ENCODE measurements around the gene GRIN2B.

Gene GRIN2B

DNA sequence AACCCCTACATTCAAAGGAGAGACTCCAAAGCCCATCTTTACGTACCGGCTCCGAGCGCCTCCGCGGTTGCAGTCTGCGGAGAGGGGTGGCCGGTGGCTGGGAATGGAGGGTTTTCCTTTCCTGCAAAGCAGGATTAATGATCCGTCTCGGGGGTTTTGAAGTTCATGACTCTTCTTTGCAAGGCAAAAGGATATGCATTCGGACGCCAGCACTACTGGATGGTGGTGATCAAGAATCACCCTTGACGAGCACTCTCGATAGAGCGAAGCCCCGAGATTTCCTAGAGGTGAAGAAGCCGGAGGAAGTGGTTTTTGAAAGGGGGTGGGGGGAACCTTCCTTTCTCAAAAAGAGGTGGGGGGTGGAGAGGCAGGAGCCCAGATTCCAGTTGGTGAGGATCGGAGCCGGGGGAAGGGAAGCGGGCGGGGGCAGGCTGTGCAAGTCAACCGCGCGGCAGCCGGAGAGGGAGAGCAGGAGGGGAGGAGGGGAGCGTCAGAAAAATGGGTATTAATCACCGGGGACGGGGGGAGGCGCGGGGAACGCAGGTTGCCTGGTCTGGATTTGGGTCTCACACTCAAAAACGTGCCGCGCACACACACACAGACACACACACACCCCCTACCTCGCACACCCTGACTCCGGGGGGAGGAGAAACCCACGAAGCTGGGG, at the start of gene GRIN2B:
Gene GRIN2B (minus strand): TSS at position 307 of the 667 bp plus-strand sequence. CDS start 115,394 bp downstream, outside the sequence.
- no peak for DNase-seq (ENCODE audit: low read depth)

GRCh38 chr12:14026537-14026936, 45.1 kb upstream of the GRIN2B start:
- DNase-seq (ENCODE audit: low read depth), result no peak

DNA sequence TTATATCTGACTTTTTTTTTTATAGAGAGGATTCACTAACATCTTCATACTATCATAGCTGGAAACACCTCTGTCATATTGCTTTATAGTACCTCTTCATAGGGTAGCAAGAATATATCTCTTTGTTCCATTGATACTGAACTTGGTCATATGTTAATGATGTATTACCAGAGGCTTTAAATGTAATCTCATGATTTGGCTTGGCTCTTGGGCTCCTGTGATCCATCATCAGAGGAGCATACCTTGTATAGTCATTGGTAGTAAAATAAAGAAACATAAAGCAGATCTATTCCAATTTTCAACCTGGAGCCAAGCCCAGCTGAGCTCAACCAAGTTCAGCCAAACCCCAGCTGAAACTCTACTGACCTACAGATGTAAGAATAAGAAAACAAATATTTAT, 43.2 kb upstream of the GRIN2B start:
- DNase-seq (ENCODE audit: low read depth), result no peak

DNA sequence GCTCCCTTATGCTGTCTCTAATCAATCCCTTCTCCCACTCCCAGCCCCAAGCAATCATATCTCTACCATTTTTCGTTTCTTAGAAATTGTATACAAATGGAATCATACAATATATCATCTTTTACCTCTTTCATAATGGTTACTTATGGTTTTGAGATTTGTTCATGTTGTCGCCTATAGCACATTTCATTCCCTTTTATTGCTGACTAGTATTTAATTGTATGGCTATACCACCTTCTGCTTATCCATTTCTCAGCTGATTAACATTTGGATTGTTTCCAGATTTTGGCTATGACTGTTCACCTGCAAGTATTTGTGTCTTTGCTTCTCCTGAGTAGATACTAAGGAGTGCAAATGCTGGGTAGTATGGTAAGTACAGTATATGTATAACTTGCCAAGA, 36.7 kb upstream of the GRIN2B start:
- no peak for DNase-seq (ENCODE audit: low read depth)

DNA sequence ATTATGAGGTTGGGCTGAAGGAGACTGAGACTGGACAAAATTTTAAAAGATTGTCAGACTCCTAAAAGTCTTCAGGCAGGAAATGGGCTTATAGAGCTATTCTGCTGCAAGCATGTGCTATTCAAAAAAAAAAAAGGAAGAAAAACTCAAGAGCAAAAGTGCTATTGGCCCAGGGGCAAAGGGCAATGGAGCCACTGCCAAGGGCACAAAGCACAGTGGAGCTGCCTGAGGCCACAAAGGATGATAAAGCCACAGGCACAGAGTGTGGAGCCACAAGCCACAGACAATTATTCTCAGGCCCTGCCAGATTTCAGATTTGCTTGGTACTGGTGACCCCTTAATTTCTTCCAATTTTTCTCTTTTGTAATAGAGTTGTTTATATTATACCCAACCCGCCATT, 29.6 kb upstream of the GRIN2B start:
- no peak for DNase-seq (ENCODE audit: low read depth)

DNA sequence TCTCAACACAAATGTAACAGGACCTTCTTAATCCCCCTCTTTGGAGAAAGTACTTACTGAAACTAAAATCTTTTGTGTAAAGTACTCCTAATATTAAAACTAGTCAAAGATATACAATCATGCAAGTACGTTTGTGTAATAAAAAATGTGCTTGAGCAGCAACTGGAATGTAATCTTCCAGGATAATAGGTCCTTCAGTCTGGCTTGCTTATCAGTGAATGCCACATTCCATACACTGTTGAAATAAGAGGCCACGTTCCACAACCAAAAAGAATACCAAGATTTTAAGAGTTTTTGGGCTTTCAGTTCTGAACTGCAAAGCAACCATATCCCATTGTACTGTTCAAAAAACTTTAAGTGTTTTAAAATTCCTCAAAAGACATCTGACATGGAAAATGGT, 26.2 kb upstream of the GRIN2B start:
- DNase-seq (ENCODE audit: low read depth), result no peak

DNA sequence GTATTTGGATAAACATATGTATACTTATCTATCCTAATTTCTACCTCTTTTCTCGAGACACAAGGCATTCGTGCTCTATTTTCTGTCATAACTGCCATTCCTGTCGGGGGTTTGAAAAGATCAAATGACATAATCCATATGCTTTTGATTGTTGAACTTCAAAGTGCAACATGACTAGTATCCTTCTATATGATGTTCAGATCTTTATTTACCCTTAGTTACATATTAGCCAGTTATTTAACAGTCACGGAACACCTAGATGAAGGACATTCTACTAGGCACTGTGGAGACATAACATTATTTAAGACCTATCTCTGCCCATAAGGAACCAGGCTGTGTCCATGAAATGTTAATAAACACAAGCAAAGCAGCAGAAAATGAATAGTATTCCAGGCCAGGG, 11.2 kb upstream of the GRIN2B start:
- DNase-seq (ENCODE audit: low read depth), result no peak

GRCh38 chr12:13992106-13992505, 10.7 kb upstream of the GRIN2B start:
- DNase-seq (ENCODE audit: low read depth), result no peak

- DNase-seq (ENCODE audit: low read depth), result no peak
These were observed 4.6 kb upstream of the GRIN2B start for GRCh38 chr12:13986031-13986430.

- DNase-seq (ENCODE audit: low read depth), result no peak
These were observed 588 bp upstream of the GRIN2B start for GRCh38 chr12:13981990-13982389.

- DNase-seq (ENCODE audit: low read depth), result no peak
These were observed 685 bp downstream of the GRIN2B start for GRCh38 chr12:13980538-13981295.

- no peak for DNase-seq (ENCODE audit: low read depth)
These were observed 1.5 kb downstream of the GRIN2B start for GRCh38 chr12:13979772-13980378.

DNA sequence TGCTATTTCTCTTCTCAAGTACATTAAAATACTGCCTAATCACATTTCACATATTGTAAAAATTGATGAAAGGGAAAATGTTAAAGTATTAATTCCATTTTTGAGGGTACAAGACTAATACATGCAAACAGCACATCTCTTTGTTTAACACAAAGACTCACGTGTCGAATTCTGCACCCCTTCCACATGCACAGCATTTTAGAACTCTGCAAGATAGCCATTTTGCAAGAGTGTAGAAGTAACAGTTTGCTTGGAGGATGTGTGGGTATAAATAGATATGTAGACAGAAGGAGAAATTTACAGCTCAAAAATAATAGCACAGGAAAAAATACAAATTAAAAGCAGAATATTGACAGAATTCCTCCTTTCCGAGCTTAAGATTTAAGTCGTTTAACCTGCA, 2.5 kb downstream of the GRIN2B start:
- no peak for DNase-seq (ENCODE audit: low read depth)

- no peak for DNase-seq (ENCODE audit: low read depth)
These were observed 4.5 kb downstream of the GRIN2B start for GRCh38 chr12:13976880-13977279.

DNA sequence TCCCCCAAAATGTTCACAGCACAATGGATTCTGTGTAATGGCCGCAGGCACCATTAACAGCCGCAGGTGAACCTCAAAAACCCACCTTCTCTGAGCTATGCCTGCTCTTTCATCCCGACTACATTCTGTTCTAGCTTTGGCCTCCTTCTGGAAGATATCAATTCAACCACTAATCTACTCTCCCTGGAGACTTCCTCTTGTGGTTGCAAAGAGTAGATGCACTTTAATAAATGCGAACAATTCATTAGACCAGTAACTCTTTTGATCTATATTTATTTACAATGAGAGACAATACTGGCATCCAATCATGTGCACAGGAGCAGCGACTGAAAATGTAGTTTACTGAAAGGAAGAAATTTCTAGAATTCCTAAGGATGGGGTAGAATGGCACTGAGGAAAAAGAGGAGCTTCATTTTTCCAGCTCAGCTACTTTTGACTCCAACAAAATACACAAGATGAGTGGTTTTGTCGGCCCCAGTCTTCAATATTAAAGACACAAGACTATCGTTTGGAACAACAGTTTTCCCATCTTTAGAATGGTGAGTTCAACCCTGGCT, 5.3 kb downstream of the GRIN2B start:
- no peak for DNase-seq (ENCODE audit: low read depth)

- DNase-seq (ENCODE audit: low read depth), result no peak
These were observed 7.4 kb downstream of the GRIN2B start for GRCh38 chr12:13973996-13974395.

DNA sequence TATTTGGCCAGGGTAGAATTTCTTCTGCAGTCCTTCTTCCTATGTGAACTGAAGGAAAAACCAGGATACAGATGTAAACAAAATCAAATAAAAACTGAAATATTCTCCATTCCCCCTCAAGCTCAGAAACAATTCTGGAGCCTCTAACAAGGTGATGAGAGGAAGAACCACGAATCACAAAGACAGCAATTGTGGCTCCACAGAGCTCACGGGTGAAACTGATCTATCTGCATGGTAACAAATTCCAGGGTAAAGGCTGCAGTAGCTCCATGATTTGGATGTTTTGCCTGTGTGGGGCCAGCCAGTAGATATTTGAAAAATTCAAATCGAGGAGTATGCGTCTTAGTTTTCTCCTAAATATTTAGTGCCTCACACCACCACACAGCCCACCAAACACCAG, 10.6 kb downstream of the GRIN2B start:
- no peak for DNase-seq (ENCODE audit: low read depth)

DNA sequence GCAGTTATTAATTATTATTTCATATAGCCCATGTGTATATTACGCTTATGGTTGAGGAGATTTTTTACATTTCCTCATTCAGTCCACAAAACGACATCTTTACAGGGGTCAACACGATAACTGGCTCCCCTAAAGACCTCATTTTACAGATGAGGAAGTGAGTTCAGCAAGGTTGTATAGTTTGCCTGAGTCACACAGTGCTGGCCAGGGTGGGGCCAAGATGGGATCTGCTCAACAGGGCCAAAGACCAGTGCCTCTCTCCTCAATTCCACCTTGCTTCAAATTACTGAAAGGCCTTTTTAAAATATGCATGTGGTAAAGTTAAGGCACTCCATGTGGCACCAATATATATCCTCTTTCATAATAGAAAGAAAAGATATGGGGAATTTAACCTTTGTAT, 13.1 kb downstream of the GRIN2B start:
- DNase-seq (ENCODE audit: low read depth), result no peak

GRCh38 chr12:13964666-13965065, 16.7 kb downstream of the GRIN2B start:
- DNase-seq (ENCODE audit: low read depth), result no peak

DNA sequence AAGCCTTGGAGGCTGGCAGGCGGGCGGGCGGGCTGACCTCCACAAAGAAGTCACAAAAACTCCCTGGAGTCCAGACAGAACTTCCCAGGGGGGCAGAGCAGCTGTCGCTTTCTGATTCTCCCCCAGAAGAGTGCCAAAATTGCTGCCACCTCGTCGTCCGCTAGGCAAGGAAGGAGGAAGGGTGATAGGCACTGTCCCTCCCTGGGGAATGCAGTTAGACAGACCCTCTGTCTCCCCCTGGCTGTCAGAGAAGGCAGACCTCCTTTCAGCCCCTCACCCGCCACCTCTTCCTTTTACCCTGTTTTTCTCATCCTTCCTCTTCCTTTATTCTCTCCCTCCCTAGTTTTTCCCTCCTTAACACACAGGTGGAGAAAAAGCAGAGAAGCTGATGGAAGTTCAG, 18.7 kb downstream of the GRIN2B start:
- DNase-seq (ENCODE audit: low read depth), result no peak

- DNase-seq (ENCODE audit: low read depth), result no peak
These were observed 19.4 kb downstream of the GRIN2B start for GRCh38 chr12:13961971-13962370.

DNA sequence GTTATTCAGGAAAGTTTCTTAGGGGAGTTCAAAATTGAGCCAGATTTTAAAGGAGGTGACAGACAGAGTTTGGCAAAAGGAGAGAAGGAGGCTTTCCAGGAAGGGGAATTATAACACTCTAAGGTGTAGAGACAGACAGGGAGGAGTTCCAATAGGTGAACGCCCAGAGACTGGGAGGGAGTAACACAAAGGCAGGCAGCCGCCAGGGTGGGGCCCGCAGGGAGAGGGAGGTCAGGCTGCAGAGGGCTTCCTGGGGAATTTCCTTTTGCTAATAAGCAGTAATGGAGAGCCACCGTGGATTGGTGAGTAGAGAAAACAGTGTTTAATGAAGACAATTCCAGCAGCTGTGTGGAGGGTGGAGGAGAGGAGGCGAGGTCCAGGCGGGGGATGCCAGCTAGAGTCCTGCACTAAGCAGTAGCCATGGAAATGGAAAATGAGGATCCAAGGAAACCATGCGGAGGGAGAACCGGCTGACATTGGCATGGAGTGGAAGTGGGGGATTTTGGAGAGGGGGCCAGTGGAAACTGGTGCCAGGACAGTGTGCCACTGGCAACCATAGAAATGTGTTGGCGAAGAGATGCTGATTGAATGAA, 22.2 kb downstream of the GRIN2B start:
- DNase-seq (ENCODE audit: low read depth), result no peak

DNA sequence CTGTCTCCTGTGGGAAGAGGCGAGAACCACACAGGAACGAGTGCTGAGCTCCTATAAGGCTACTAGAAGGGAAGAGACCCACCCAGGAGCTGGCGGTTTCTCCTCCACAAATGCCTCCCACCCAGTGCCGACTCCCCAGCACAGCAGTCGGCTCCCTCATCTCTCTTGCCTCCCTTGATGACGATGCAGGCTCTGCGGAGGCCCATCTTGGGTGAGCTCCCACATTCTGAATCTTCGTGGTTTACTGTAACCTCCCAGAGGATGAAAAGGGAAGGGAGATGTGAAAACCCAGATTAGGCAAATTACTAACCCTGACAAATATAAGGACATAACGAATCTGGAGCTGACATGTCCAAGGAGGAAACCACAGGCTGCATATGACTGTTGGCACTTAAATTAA, 23.8 kb downstream of the GRIN2B start:
- no peak for DNase-seq (ENCODE audit: low read depth)

Data from HS-27A (cell line).